Colonic mucosa (tissue), 4 donors: ENCODE results near the gene LRFN2. TPM values are rescaled to one million over a fixed set of nuclear protein-coding genes. Genes with fewer than 3 reads are reported as not detected.

Experiments used
- DNase-seq: peaks from one replicate; pipeline ENCODE4 v3.0.0-alpha.2; 2020
- H3K27ac ChIP-seq: fragments of 200-600 bp; one replicate; pipeline ENCODE4 v1.8.0; 2021
- H3K27me3 ChIP-seq: fragments of 200-600 bp; one replicate; pipeline ENCODE4 v1.8.0; 2021
- H3K36me3 ChIP-seq: fragments of 200-600 bp; one replicate; pipeline ENCODE4 v1.8.0; 2021
- H3K4me1 ChIP-seq: fragments of 200-600 bp; one replicate; pipeline ENCODE4 v1.8.0; 2021; ENCODE audit warnings: mild to moderate bottlenecking
- H3K4me3 ChIP-seq: fragments of 200-600 bp; one replicate; pipeline ENCODE4 v1.8.0; 2021
- H3K9ac ChIP-seq, 2 donors: one replicate each; pipeline ENCODE4 v1.7.0; 2013; ENCODE audit warnings: control low read depth in 2 of 2, low read depth in 2 of 2, low read length in 2 of 2
- H3K9me3 ChIP-seq: fragments of 200-600 bp; one replicate; pipeline ENCODE4 v1.8.0; 2021
- CTCF ChIP-seq: fragments of 200-600 bp; IDR thresholded peaks from one replicate; pipeline ENCODE4 v1.8.0; 2022; ENCODE audit warnings: antibody characterized with exemption, mild to moderate bottlenecking
- intact Hi-C: fragments of 100-400 bp; cut with DNase I; formaldehyde crosslinking; loops from one replicate; pipeline ENCODE4 v1.14.1; 2022
- total RNA-seq, 2 donors: library from RNA; stranded (reverse); fragmentation: NEBNext Ultra II Directional in 1 of 2; extraction: Animal tissue kit (Norgen Biotek cat#: 25700) in 1 of 2; gene quantifications; one replicate each; pipeline ENCODE4 v1.2.1, GENCODE V29; 2021
- donor health status: healthy.
- donor health status: DM: no; HTN: no; CAD: no.
- donor health status: DM: no; HTN: no; CAD: no.

Gene LRFN2
- total RNA-seq, 2 donors from 2014 or later: 0.21 to 0.22 TPM

DNA sequence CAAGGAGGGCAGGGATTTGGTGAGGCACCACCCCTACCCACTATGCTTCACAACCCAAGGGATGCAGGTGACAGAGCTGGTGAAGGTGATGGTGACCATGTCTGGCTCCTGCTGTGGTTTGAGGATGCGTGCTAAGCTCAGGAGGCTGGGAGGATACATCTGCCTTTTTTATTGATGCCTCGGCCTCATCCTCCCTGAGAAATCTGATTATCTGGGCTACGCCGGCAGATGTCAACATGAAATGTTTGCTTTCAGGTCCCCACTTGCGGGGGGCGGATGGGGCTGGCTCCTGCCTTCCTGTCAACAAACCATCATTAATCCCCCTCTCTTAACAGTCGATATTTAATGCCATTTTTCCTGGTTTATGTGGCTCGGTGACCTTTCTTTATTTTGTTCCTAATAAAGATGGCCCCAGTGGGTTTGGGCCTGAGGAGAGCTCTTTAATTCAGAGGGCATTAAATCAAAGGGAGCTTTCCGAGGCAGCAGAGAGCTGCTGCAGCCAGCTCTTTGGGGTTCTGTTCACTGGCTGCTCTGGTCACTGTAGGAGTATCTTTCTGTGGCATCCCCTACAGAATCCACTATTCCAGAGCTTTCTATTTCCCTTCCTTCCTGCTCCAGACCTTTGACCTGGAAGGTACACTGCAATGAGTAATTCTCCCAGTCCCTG, 33.5 kb upstream of the LRFN2 start:
- no peaks in the 10 kb centered on the region for H3K4me1 ChIP-seq
- H3K9ac ChIP-seq: no peak overlapping the region
- intact Hi-C loops: no loop called here
- H3K36me3 ChIP-seq: no peaks in the 10 kb centered on the region
- no peak overlapping the region for H3K27ac ChIP-seq
- no peaks in the 10 kb centered on the region for H3K9me3 ChIP-seq
- H3K27me3 ChIP-seq: no peaks in the 10 kb centered on the region
- no peak for TF ChIP-seq CTCF
- H3K4me3 ChIP-seq: no peak overlapping the region
- DNase-seq: no peak

GRCh38 chr6:40614671-40615070, 27.5 kb upstream of the LRFN2 start:
- DNase-seq: no peak
- no peak for TF ChIP-seq CTCF
- H3K9ac ChIP-seq: no peak overlapping the region
- H3K36me3 ChIP-seq: no peaks in the 10 kb centered on the region
- no peak overlapping the region for H3K4me3 ChIP-seq
- no peaks in the 10 kb centered on the region for H3K27me3 ChIP-seq
- intact Hi-C loops: no loop called here
- no peak overlapping the region for H3K27ac ChIP-seq
- H3K4me1 ChIP-seq: no peaks in the 10 kb centered on the region
- no peaks in the 10 kb centered on the region for H3K9me3 ChIP-seq

- no peak for TF ChIP-seq CTCF
- no peak overlapping the region for H3K9ac ChIP-seq
Measured at GRCh38 chr6:40611912-40612311, 24.7 kb upstream of the LRFN2 start.

GRCh38 chr6:40611434-40611833, 24.3 kb upstream of the LRFN2 start:
- no peak overlapping the region for H3K9ac ChIP-seq
- H3K4me1 ChIP-seq: no peaks in the 10 kb centered on the region
- H3K4me3 ChIP-seq: no peak overlapping the region
- DNase-seq: no peak
- intact Hi-C loops: no loop called here
- H3K9me3 ChIP-seq: no peaks in the 10 kb centered on the region
- no peaks in the 10 kb centered on the region for H3K27me3 ChIP-seq
- TF ChIP-seq CTCF: no peak
- H3K27ac ChIP-seq: no peak overlapping the region
- no peaks in the 10 kb centered on the region for H3K36me3 ChIP-seq

More at GRCh38 chr6:40611912-40612311, 24.7 kb upstream of the LRFN2 start:
- H3K36me3 ChIP-seq: no peaks in the 10 kb centered on the region
- H3K27me3 ChIP-seq: no peaks in the 10 kb centered on the region
- H3K9me3 ChIP-seq: no peaks in the 10 kb centered on the region
- no peak for DNase-seq
- no peak overlapping the region for H3K27ac ChIP-seq
- intact Hi-C loops: no loop called here
- H3K4me3 ChIP-seq: no peak overlapping the region
- H3K4me1 ChIP-seq: no peaks in the 10 kb centered on the region

DNA sequence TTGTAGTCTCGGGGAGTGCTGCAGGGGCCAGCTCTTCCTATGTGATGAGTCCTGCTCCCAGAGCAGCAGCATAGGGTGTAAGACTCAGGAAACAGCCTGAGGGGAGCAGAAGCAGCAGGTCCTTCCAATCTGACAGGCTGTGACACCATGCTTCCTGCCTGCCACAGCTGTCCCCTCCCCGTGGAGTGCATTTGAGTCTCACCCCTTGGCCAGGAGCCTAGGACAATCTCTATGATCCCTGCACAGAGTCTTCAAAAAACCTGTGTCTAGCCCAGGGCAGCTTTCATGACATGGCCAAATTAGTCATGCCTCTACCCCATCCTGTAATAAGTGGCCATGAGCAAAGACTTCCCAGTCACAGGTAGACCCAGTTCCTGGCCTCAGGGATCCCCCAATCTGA, 23.1 kb upstream of the LRFN2 start:
- no peak overlapping the region for H3K4me3 ChIP-seq
- no peak for TF ChIP-seq CTCF
- DNase-seq: no peak
- H3K27me3 ChIP-seq: no peaks in the 10 kb centered on the region
- no peaks in the 10 kb centered on the region for H3K36me3 ChIP-seq
- no peak overlapping the region for H3K27ac ChIP-seq
- H3K4me1 ChIP-seq: no peaks in the 10 kb centered on the region
- intact Hi-C loops: no loop called here
- no peaks in the 10 kb centered on the region for H3K9me3 ChIP-seq
- H3K9ac ChIP-seq: no peak overlapping the region
